Fibroblast of villous mesenchyme (primary cell): ENCODE measurements around the gene BBLN. TPM values are rescaled to one million over a fixed set of nuclear protein-coding genes. Genes with fewer than 3 reads are reported as not detected.
A peak's percentile ranks its signal among the peaks of the same experiment; 100 is the strongest.

Experiments
- DNase-seq: peaks from one replicate; pipeline ENCODE4 v3.0.0-alpha.2; 2010; ENCODE audit warnings: low read depth
- H3K4me3 ChIP-seq: 2 replicates; pipeline ENCODE4 v1.5.1; 2011; ENCODE audit warnings: low read depth, mild to moderate bottlenecking, low read length
- total RNA-seq: library from RNA; depleted of rRNA; stranded (reverse); fragments of >200 nt; gene quantifications from 2 replicates; pipeline ENCODE4 v1.2.3, GENCODE V29; 2012
- TF ChIP-seq, protein P1 (sequence below): IDR thresholded peaks from 2 replicates; pipeline ENCODE4 v1.5.1; 2012; ENCODE audit warnings: low read depth, mild to moderate bottlenecking, low read length; ENCODE audit not compliant: insufficient read depth

The BBLN gene
- total RNA-seq, 1 donor, result 19.4 TPM

DNA sequence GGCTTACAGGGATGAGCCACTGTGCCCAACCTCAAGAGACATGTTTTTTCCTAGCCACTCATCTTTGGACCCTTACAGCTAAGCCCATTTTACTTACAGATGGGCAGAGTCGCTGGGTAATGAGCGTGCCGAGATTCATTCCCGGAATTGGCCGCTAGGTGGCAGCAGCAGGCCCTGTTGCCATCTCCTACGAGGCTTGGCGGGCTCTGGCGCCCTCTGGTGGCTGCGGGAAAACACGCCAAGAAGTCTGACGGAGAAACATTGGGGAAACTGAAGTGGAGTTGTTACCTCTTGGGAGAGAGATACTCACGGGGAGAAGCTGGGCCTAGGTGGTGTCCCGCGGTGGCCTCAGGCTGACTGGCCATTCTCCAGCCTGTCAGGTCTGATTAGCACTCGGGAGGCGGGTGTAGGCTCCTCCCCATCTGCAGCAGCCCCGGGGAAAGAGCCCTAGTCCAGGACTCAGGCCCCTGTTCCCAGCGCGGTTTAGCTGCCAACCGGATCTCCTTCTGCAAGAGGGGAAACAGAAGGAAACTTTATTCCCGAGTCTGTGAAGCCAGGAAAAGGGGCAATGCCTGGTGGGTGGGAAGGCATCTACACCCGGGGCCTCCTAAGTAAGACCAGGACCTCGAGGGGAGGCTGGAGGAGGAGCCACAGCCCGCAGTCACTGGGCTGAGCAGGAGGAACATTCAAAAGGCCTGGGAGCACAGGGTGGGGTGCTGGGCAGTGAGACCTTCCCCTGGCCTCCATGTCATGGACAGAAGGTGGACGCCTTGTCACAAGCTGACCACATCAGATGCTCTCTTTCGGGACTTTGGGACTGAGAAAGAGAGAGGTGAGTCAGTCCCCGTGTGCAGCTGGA is 42.2 kb upstream of the BBLN start:
- H3K4me3 ChIP-seq, result no peak overlapping the region
- TF ChIP-seq, protein P1, sequence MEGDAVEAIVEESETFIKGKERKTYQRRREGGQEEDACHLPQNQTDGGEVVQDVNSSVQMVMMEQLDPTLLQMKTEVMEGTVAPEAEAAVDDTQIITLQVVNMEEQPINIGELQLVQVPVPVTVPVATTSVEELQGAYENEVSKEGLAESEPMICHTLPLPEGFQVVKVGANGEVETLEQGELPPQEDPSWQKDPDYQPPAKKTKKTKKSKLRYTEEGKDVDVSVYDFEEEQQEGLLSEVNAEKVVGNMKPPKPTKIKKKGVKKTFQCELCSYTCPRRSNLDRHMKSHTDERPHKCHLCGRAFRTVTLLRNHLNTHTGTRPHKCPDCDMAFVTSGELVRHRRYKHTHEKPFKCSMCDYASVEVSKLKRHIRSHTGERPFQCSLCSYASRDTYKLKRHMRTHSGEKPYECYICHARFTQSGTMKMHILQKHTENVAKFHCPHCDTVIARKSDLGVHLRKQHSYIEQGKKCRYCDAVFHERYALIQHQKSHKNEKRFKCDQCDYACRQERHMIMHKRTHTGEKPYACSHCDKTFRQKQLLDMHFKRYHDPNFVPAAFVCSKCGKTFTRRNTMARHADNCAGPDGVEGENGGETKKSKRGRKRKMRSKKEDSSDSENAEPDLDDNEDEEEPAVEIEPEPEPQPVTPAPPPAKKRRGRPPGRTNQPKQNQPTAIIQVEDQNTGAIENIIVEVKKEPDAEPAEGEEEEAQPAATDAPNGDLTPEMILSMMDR, result peak; percentile 100
- peak; percentile 89 for DNase-seq

- no peak for DNase-seq
- H3K4me3 ChIP-seq, result no peak overlapping the region
- TF ChIP-seq, protein P1, result no peak
Measured at GRCh38 chr9:128118472-128118857, 41.6 kb upstream of the BBLN start.

GRCh38 chr9:128118971-128119665 is 40.9 kb upstream of the BBLN start:
- no peak for DNase-seq

DNA sequence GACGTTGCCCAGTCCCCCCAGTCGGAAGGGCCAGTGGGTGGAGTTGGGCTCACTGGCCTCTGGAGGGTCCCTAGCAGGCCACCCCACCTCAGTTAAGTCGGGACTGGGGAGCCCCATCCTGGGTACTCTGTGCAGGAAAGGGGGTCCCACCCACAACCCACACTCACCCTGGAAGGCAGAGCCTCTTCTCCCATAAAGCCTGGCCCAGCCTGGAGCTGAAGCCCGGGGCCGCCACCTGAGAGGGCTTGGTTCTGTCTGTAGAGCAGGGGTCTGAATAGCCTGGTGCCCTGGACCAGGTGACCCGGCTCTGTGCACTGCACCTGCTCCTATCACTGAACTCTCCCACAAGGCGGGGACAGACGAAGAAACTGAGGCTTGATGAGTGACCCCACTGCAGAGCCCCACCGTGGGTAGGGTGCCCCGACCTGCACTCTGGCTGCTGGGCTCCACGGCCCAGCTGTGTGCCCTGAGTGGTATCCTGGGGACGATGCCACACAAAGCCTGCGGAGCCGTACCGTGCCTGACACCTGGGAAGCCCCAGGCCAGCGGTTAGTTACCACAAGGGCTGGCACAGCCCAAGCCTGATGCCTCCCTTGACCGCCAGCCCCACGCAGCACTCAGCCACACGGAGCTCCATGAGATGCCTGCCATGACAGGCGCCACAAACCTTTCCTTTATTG is 39.9 kb upstream of the BBLN start:
- TF ChIP-seq, protein P1, result no peak
- DNase-seq, result no peak
- no peak overlapping the region for H3K4me3 ChIP-seq

More at GRCh38 chr9:128118971-128119665, 40.9 kb upstream of the BBLN start:
- TF ChIP-seq, protein P1, result no peak
- no peak overlapping the region for H3K4me3 ChIP-seq

GRCh38 chr9:128120741-128121465 is 39.2 kb upstream of the BBLN start:
- TF ChIP-seq, protein P1, result no peak
- DNase-seq, result no peak
- H3K4me3 ChIP-seq, result no peak overlapping the region

DNA sequence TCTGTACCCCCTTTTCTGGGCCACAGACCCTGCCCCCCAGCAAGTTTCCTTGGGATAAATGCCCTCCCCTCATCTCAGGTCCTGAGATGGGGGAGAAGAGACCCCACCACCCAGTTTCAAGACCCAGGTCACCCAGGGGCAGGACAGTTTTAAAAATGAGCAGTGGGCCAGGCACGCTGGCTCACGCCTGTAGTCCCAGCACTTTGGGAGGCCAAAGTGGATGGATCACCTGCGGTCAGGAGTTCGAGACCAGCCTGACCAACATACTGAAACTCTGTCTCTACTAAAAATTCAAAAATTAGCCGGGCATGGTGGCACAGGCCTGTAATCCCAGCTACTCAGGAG is 38.6 kb upstream of the BBLN start:
- TF ChIP-seq, protein P1, result no peak
- DNase-seq, result no peak
- no peak overlapping the region for H3K4me3 ChIP-seq
